Activated CD4-positive, alpha-beta T cell treated with anti-CD3 and anti-CD28 coated beads for 48 hours (primary cell): ENCODE measurements around the gene SLC1A2.

ENCODE experiments used
- DNase-seq: peaks from one replicate; pipeline ENCODE4 v3.0.0-alpha.2; 2020

SLC1A2 gene

GRCh38 chr11:35412285-35412684 is 7.1 kb downstream of the SLC1A2 start:
- DNase-seq: no peak

- DNase-seq: no peak
These were observed 12.3 kb downstream of the SLC1A2 start for GRCh38 chr11:35407041-35407440.

- DNase-seq: peak; percentile 37
These were observed 15.0 kb downstream of the SLC1A2 start for GRCh38 chr11:35404388-35404775.

GRCh38 chr11:35403765-35404387 is 15.5 kb downstream of the SLC1A2 start:
- DNase-seq: no peak

- DNase-seq: no peak
These were observed 16.4 kb downstream of the SLC1A2 start for GRCh38 chr11:35402751-35403660.

GRCh38 chr11:35398881-35399280 is 20.5 kb downstream of the SLC1A2 start:
- DNase-seq: no peak

GRCh38 chr11:35394941-35395340 is 24.4 kb downstream of the SLC1A2 start:
- no peak for DNase-seq

- no peak for DNase-seq
These were observed 26.3 kb downstream of the SLC1A2 start for GRCh38 chr11:35393098-35393497.

- DNase-seq: peak; percentile 91
These were observed 27.3 kb downstream of the SLC1A2 start for GRCh38 chr11:35391922-35392688.

GRCh38 chr11:35390737-35391682 is 28.3 kb downstream of the SLC1A2 start:
- DNase-seq: peak; percentile 58

- peak; percentile 65 for DNase-seq
These were observed 29.4 kb downstream of the SLC1A2 start for GRCh38 chr11:35389897-35390465.

- no peak for DNase-seq
These were observed 30.2 kb downstream of the SLC1A2 start for GRCh38 chr11:35389112-35389511.

GRCh38 chr11:35388061-35388460 is 31.3 kb downstream of the SLC1A2 start:
- no peak for DNase-seq

GRCh38 chr11:35387111-35387982 is 32.0 kb downstream of the SLC1A2 start:
- no peak for DNase-seq

GRCh38 chr11:35383953-35384352 is 35.4 kb downstream of the SLC1A2 start:
- DNase-seq: no peak

GRCh38 chr11:35381709-35382322 is 37.5 kb downstream of the SLC1A2 start:
- DNase-seq: no peak

- DNase-seq: no peak
These were observed 38.8 kb downstream of the SLC1A2 start for GRCh38 chr11:35380603-35381002.

GRCh38 chr11:35377262-35377661 is 42.1 kb downstream of the SLC1A2 start:
- DNase-seq: no peak

- DNase-seq: no peak
These were observed 42.7 kb downstream of the SLC1A2 start for GRCh38 chr11:35376613-35377012.

GRCh38 chr11:35376118-35376510 is 43.2 kb downstream of the SLC1A2 start:
- no peak for DNase-seq
